Measurements from ENCODE around the gene GLB1L3.

GLB1L3 gene

DNA sequence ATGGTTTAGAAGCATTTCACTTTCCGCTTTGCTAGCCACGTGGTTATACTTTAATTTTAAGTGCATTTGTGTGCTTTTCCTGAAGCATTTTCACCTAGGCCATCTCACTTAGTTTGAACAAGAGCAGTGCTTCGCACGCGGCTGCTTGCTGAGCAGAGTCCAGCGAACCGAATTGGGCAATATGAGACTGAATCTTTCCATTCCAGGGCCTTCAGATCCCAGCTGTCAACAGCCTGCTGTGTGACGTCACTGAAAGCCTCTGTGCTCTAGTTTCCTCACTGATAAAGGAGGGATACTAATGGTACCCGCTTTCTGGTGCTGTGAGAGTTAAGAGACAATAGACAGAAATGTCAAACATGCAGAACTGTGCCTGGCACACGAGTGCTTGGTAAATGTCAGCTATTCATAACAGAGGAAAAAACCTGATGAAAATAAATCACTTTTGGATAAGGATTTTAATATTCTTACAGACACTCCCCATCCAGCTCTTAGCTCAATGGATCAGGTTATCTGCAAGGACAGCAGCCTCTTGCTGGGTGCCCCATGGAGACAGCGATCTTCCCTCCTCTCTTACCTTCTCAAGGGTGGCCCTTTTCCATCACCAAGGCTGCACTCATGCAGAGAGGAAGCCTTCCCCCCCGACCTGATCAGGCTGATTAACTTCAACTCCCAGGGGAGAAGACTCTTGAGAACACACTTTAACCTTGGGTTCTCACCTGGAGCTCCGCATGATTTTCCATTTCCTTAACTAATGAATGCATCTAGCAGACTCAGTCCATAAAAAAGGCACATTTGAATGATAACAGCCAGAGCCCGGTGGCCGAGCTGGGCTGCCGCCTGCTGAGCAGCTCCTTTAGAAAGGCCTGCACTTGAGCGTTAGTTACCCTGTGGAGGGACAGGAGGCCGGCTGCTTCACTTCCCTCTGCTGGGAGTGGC, 3.5 kb upstream of the GLB1L3 start:
- no peaks in the 10 kb centered on the region for H3K9me3 ChIP-seq (ENCODE audit: insufficient read depth, low read depth, low read length)
- peaks cover 40% of the 10 kb centered on the region for H3K79me2 ChIP-seq (ENCODE audit: insufficient read depth, low read length)
- H3F3A ChIP-seq (ENCODE audit: low read depth) = peaks cover 2% of the 10 kb centered on the region; the same call in 1 of the 2 replicates
- peak overlapping the region; percentile 80 for H3K9ac ChIP-seq (ENCODE audit: low read depth, low read length, poor library complexity, severe bottlenecking)
- no peaks in the 10 kb centered on the region for H3K9me2 ChIP-seq (replicated peaks; ENCODE audit: low read depth, low read length)
- no peaks in the 10 kb centered on the region for H3K36me3 ChIP-seq (ENCODE audit: insufficient read depth, low read length)
- H3K4me3 ChIP-seq (ENCODE audit: low read length, poor library complexity, severe bottlenecking) = peak overlapping the region; percentile 78
- TF ChIP-seq EZH2phosphoT487 (IDR thresholded peaks at IDR 0.05; ENCODE audit: borderline replicate concordance) = no peak
- TF ChIP-seq, protein P1, sequence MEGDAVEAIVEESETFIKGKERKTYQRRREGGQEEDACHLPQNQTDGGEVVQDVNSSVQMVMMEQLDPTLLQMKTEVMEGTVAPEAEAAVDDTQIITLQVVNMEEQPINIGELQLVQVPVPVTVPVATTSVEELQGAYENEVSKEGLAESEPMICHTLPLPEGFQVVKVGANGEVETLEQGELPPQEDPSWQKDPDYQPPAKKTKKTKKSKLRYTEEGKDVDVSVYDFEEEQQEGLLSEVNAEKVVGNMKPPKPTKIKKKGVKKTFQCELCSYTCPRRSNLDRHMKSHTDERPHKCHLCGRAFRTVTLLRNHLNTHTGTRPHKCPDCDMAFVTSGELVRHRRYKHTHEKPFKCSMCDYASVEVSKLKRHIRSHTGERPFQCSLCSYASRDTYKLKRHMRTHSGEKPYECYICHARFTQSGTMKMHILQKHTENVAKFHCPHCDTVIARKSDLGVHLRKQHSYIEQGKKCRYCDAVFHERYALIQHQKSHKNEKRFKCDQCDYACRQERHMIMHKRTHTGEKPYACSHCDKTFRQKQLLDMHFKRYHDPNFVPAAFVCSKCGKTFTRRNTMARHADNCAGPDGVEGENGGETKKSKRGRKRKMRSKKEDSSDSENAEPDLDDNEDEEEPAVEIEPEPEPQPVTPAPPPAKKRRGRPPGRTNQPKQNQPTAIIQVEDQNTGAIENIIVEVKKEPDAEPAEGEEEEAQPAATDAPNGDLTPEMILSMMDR (conservative IDR thresholded peaks at IDR 0.05; ENCODE audit: low read length) = no peak
- no peaks in the 10 kb centered on the region for H4K20me1 ChIP-seq (ENCODE audit: insufficient read depth, low read length, poor library complexity, severe bottlenecking)
- no peaks in the 10 kb centered on the region for H3K27me3 ChIP-seq (ENCODE audit: insufficient read depth, low read length, poor library complexity, severe bottlenecking)
- H3K4me1 ChIP-seq (ENCODE audit: insufficient read depth, low read length, poor library complexity, severe bottlenecking) = peaks cover 68% of the 10 kb centered on the region
- H3K4me2 ChIP-seq (ENCODE audit: low read depth, low read length, poor library complexity, severe bottlenecking) = peak overlapping the region; percentile 89
- H2AFZ ChIP-seq (ENCODE audit: low read length) = no peak overlapping the region

DNA sequence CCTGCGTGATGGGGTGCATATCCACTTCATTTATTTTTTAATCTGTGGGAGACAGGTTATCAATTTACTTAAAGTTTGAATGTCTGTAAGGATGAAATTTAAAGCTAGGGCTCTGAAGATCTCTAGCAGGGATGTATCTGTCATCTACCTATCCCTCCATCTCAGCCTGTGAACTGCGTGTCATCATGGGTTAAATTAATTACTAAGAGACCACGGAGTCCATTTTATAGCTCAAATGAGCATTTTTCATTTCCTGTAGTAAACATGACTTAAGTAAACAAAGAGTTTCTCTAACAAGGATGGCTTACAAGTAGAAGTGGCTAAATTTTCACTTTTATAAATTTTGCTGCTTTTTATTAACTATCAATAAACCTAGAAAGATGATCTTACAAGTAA, 2.9 kb upstream of the GLB1L3 start:
- H2AFZ ChIP-seq (ENCODE audit: low read length) = no peak overlapping the region
- H3K4me2 ChIP-seq (ENCODE audit: low read depth, low read length, poor library complexity, severe bottlenecking) = peak overlapping the region; percentile 89
- no peaks in the 10 kb centered on the region for H3K36me3 ChIP-seq (ENCODE audit: insufficient read depth, low read length)
- no peaks in the 10 kb centered on the region for H3K9me2 ChIP-seq (replicated peaks; ENCODE audit: low read depth, low read length)
- H3F3A ChIP-seq (ENCODE audit: low read depth) = peaks cover 2% of the 10 kb centered on the region; the same call in 1 of the 2 replicates
- no peaks in the 10 kb centered on the region for H4K20me1 ChIP-seq (ENCODE audit: insufficient read depth, low read length, poor library complexity, severe bottlenecking)
- H3K4me3 ChIP-seq (ENCODE audit: low read length, poor library complexity, severe bottlenecking) = peak overlapping the region; percentile 78
- no peak for TF ChIP-seq EZH2phosphoT487 (IDR thresholded peaks at IDR 0.05; ENCODE audit: borderline replicate concordance)
- TF ChIP-seq, protein P1 (conservative IDR thresholded peaks at IDR 0.05; ENCODE audit: low read length) = no peak
- H3K4me1 ChIP-seq (ENCODE audit: insufficient read depth, low read length, poor library complexity, severe bottlenecking) = peaks cover 63% of the 10 kb centered on the region
- peaks cover 40% of the 10 kb centered on the region for H3K79me2 ChIP-seq (ENCODE audit: insufficient read depth, low read length)
- H3K9ac ChIP-seq (ENCODE audit: low read depth, low read length, poor library complexity, severe bottlenecking) = peak overlapping the region; percentile 80
- H3K9me3 ChIP-seq (ENCODE audit: insufficient read depth, low read depth, low read length) = no peaks in the 10 kb centered on the region
- H3K27me3 ChIP-seq (ENCODE audit: insufficient read depth, low read length, poor library complexity, severe bottlenecking) = no peaks in the 10 kb centered on the region

DNA sequence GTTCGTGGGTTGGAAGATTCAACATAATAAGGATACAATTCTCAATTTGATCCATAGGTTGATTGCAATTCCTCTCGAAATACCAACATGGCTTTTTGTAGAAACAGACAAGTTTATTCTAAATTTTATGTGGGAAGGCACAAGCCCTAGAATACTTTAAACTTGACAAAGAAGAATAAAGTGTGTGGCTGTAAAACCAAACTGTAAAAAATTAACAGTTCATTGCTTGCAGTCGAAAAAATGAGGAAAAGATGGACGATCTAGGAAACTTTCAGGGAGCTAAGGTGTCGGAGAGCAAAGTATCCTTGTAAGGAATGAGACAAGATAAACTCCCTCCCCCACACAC, 1.0 kb upstream of the GLB1L3 start:
- peaks cover 46% of the 10 kb centered on the region for H3K4me1 ChIP-seq (ENCODE audit: insufficient read depth, low read length, poor library complexity, severe bottlenecking)
- H3K9me2 ChIP-seq (replicated peaks; ENCODE audit: low read depth, low read length) = no peaks in the 10 kb centered on the region
- H3K4me2 ChIP-seq (ENCODE audit: low read depth, low read length, poor library complexity, severe bottlenecking) = peak overlapping the region; percentile 89
- H3K79me2 ChIP-seq (ENCODE audit: insufficient read depth, low read length) = peaks cover 34% of the 10 kb centered on the region
- no peaks in the 10 kb centered on the region for H3K9me3 ChIP-seq (ENCODE audit: insufficient read depth, low read depth, low read length)
- TF ChIP-seq, protein P1 (conservative IDR thresholded peaks at IDR 0.05; ENCODE audit: low read length) = no peak
- TF ChIP-seq EZH2phosphoT487 (IDR thresholded peaks at IDR 0.05; ENCODE audit: borderline replicate concordance) = no peak
- no peaks in the 10 kb centered on the region for H3K27me3 ChIP-seq (ENCODE audit: insufficient read depth, low read length, poor library complexity, severe bottlenecking)
- peaks cover 2% of the 10 kb centered on the region; the same call in 1 of the 2 replicates for H3F3A ChIP-seq (ENCODE audit: low read depth)
- H3K36me3 ChIP-seq (ENCODE audit: insufficient read depth, low read length) = no peaks in the 10 kb centered on the region
- H3K9ac ChIP-seq (ENCODE audit: low read depth, low read length, poor library complexity, severe bottlenecking) = peak overlapping the region; percentile 80
- no peaks in the 10 kb centered on the region for H4K20me1 ChIP-seq (ENCODE audit: insufficient read depth, low read length, poor library complexity, severe bottlenecking)
- peak overlapping the region; percentile 93 for H2AFZ ChIP-seq (ENCODE audit: low read length)
- H3K4me3 ChIP-seq (ENCODE audit: low read length, poor library complexity, severe bottlenecking) = peak overlapping the region; percentile 78
